Esophagus mucosa (tissue), 1 donor: ENCODE measurements around the gene PRIMA1. TPM values are rescaled to one million over a fixed set of nuclear protein-coding genes. Genes with fewer than 3 reads are reported as not detected.
A peak's percentile ranks its signal among the peaks of the same experiment; 100 is the strongest.
"Not testable (repeated sequence)": the region's sequence is repeated elsewhere in the genome, so short reads cannot be mapped to it uniquely, and the experiment has no call there.

Experiments used
- ATAC-seq: fragments of 200-7000 bp; cut with Tn5 transposase; one replicate; pipeline ENCODE4 v1.9.1; 2020
- total RNA-seq: library from RNA; stranded (reverse); gene quantifications from one replicate; pipeline ENCODE4 v1.2.4, GENCODE V29; 2023
- donor health status: DM: yes; HTN: yes; CAD: no.

Gene PRIMA1, protein sequence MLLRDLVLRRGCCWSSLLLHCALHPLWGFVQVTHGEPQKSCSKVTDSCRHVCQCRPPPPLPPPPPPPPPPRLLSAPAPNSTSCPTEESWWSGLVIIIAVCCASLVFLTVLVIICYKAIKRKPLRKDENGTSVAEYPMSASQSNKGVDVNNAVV
- total RNA-seq: 1.8 TPM

DNA sequence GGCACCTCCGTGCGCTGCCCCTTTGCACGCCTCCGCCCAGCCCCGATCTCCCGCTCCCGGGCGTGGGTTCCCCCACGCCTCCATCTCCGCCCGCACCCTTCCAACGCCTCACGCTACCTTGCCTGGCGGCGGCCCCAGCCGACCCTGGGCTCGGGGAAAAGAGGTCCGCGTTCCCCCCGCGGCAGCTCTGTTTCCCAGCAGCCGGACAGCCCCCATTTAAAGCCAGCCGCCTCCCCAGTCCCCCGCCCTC is at the start of gene PRIMA1:
PRIMA1 (minus strand) TSS at position 193 of the 250 bp plus-strand sequence. CDS start 767 bp downstream, outside the sequence.
- peak; percentile 6 for ATAC-seq

DNA sequence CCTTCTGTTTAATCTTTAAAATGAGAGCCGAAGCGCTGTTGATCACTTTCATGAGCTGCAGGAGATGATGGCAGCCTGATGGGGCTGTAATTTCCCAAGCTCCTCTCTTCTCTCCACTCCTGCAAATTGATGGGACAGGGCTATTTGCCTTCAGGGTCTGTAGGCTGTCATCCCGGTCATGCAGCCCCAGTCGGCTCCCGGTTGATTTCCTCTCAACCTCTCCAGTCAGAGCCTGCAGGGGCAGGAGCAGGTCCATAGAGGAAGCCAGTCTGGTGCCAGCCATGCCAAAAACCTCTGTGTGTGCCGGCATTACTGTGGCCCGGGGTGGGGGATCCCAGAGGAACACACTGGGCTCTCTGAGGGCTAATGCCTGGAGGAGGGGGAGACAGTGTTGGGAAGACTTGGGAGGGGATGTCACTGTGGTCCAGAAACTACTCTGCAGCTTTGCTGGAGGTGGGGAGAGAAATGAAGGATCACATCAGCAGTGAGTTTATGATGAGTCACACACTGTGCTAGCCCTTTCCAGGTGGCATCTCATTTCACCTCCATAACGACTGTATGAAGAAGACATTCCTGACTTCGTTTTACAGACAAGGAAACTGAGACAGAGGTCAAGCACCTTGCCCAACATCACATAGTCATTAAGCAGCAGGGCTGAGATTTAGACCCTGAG is 46.5 kb upstream of the PRIMA1 start:
- no peak for ATAC-seq

DNA sequence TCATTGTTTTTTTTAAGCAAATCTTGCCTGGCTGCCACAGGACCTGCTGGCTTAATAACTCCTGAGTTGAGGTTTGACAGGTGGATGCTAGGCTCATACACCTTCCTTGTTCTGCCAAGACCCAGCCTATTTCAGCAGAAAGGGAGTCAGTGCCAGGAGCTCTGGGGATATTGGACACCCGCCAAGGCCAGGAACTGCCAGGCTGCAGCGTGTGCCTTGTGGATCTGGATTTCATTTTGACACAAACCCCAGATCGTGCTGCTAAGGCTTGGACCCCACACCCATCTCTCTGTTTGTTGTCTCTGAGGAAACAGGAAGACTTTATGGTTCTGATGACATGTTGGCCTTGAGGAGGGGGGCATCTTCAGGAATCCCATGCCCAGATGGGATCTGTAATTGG is 44.4 kb upstream of the PRIMA1 start:
- ATAC-seq: peak; percentile 39

DNA sequence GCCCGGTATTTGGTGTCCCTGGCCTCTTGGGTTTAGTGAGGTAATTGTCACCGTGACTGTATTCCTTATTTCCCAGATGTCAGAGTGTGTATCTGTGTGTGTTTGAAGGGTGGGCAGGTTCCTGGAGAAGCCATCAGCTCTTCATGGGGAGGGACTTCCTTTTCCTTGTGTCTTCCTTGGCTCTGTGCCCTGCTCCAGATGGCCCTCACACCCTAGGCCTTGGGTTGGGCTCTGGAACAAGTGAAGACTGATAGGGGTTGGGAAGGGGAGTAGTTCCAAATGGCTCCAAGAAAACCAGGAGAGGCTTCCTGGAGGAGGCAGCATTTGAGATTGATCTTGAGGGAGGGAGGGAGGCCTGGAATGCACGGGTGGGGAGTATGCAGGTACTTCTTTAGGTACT is 43.8 kb upstream of the PRIMA1 start:
- ATAC-seq: no peak

DNA sequence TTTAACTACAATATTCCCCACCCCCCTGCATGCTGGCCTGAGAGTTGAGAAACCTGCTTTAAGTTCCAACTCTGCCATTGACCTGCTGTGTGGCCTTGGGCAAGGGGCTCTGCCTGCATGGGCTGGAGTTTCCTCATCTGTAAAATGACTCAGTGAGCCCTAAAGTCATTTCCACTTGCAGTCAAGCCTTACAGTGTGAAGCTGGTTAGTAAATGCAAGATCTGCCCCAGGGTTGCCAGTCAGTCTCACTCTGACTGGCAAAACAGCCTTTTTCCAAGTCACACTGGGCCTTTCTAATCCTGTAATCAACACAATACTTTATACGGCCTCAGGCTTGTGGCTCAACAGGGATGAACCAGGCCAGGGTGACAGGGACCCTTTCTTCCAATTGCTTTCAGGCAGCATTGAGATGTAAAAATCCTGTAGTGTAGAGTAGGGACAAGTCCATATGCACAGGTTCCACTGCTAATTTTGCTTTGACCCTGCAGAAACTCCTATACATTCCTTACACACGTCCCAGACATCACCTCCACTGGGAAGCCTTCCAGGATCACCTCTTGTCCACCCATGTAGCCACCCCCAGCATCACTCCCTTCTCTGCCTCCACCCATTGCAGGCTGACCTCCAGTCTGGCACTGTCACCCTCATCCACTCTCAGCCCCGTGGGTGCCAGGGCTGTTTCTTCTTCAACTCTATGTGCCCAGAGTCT is 42.6 kb upstream of the PRIMA1 start:
- no peak for ATAC-seq

DNA sequence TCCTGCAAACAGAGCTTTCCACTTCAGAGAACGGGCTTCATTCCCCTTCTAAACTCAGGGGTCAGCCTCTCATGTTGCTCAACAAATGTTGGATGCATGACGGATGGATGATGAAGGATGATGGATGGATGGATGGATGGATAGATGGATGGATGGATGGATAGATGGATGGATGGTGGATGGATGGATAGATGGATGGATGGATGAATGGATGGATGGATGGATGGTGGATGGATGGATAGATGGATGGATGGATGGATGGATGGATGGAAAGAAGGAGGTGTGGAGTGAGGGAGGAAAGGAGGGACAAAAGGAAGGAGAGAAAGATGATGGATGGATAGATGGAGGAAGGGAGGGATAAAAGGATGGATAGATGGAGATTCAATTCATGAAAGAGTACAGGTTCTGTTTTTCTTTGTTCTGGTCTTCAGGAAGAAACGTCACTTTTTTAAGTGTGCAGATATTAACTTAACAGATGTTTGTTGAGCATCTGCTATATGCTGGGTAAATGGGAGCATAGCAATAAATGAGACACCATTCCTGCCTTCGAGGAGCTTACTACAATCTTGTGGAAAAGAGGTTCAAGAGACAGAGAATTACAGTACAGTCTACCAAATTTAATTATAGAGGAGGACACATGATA is 41.7 kb upstream of the PRIMA1 start:
- no peak for ATAC-seq

DNA sequence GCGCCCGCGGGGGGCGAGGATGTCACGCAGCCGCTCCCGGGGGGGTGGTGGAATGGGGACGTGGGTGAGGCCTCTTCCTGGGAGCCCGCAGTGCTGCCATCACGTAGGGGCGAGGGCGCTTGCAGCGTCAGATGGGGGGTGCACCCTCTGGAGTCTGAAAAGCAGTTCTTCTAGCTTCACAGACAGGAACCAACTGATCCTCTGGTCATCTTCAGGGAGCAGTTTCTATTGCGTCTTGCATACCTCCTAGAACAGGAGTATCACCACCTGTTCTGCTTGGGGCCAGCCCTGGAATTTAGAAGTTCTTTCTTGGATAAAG is 36.9 kb upstream of the PRIMA1 start:
- no peak for ATAC-seq

DNA sequence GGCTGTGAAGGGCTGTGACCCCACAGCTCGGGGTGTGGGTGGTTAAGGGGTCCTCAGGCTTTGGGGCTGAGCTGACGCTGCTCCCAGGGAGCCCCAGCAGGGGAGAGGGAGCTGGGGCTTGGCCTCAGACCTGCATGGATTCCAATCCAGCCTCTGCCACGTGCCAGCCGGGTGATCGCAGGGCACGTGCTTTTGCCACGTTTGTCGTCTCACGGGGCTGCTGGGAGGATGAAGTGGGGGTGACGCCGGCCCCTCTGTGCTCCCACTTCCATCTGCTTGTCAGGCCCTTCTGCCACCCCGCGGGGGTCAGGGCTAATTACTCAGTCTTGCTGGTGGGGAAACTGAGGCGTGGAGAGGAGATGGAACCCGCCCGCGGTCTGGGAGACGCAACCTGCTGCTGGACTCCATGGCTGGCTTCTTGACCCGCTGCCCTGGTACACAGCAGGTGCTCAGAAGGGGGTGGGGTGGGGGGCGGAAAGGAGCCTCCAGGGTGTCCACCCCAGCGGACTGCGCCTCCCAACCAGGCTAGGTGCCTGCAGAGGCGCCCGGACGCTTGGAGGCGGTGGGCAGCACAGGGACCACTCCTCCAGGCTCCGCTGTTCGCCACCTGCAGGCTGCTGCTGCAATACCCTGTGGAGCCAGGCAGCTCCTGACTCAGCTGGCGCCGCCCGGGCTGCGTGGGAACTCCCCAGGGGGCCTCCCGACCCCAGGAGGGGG is 36.4 kb upstream of the PRIMA1 start:
- peak; percentile 18 for ATAC-seq

DNA sequence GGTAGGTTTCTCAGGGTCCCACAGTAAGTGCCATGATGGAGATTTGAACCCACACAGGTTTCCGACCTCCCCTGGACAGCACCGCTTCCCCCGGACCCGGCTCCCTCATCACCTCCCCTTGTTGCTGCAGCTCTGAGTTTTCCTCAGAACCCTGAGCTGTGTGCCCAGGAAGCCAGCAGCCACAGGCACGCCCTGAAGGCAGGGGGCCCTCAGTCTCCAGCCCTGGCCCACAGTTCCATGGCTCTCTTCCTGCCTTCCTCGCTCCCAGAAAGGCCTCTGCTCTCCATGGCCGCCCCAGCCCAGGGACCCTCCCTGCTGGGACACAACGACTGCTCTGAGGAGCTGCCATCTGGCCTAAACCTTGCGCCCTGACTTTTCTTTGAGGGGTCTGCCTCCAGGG is 35.8 kb upstream of the PRIMA1 start:
- ATAC-seq: no peak

DNA sequence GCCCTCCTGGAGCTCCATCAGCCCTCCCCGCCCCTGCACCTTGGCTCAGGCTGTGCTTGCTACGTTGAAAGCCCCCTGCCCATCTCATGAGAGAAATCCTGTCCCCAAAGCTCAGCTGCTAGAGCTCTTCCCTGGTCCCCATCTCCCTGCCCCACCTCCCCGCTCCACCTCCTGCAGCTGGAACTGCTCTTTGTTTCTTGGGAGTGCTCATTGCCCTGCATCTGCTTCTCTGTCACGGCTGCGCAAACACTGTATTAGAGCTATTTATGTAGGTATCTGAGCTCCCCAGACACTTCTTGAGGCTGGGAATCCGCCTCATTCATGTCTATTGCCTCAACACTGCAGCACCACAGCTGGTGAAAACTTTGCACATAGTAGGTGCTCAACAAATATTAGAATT is 32.8 kb upstream of the PRIMA1 start:
- no peak for ATAC-seq

DNA sequence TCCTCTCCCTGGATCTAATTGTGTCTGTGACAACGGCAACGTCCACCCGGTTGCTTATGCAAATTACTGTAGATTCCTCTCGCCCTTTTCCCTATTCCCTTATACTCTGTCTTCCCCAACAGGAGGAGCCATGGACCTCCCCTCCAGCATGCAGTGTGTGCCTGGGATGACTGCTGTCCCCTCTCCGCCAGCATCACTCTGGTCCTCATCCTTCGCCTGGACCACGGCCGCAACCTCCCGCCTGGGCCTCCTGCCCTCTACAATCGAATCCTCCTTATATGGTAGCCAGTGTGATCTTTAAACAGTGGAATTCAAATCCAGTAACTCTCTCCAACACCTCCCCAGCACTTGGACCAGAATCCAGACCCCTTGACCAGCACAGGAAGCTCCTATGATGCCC is 30.6 kb upstream of the PRIMA1 start:
- no peak for ATAC-seq

DNA sequence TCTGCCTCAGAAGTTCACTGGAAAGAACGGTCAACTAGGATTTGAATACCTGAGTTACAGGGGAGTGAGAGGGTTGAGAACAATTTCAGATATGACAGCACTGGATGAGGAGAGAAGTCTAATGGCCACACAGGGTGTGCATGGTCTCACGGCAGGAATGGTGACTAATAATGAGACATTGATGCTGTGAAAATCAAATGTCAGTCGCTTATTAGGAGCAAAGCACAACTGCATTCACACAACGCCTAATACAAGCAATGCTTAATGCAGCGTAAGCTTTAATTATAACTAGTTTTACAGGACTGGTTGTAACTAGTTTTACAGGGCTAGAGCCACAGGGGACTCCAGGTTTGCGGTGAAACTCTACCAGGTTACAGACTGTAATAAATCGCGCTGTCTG is 23.4 kb upstream of the PRIMA1 start:
- peak; percentile 81 for ATAC-seq

DNA sequence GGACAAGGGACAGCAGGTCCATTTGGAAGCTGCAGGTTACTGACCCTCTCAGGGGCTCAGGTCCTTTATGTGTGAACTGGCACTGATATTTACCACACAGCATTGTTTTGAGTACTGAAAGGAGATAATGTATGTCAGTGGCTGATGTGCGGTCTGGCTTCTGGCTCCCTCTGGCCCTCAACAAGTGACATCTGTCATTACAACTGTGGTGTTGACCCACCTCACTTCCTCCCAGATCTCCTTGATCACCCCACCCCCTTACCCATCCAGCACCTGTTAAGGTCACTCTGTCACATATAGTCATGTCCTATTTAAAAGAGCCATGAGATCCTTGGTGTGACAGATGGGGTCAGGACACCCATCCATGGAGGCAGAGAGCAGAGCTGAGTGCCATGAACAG is 22.7 kb upstream of the PRIMA1 start:
- no peak for ATAC-seq

DNA sequence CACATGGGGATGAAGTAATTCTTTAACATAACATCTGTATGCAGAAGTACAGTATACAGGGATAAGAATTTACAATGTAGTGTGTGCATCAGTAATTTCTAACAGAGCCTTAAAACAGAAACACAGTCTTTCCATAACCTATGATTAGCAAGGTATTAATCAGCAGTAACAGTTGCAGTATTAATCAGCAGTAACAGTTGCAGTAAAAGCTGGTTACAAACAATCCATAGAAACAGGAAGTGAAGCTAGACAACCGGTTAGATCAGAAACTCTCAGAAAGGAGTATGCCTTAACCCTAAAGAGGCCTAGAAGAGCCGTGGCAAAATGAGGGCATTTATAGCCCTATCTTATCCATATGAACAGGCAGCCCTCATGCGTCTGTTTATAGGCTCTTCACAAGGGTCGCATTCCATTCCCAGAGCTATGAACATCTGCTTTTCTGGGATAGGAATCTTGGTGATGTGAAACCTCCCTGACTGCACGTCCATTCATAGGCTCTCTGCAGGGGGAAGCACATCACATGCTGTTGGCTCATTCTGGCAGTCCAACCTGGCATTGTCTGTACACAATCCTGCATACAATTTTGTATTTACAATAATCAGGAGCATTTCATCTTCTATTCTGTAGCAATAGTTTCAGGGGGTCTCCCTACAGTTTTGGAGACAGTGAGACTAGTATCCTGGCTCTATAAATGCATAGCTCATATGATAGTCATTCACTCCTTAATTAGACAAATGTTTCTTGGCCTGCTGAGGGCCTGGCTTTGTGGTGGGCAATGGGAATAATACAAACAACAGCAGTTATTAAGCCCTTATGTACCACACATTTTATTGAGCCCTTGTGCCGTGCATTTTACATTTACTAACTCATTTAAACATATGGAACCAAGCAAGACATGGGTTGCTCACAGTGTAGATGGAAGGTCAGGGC is 21.5 kb upstream of the PRIMA1 start:
- not testable (repeated sequence) for ATAC-seq

DNA sequence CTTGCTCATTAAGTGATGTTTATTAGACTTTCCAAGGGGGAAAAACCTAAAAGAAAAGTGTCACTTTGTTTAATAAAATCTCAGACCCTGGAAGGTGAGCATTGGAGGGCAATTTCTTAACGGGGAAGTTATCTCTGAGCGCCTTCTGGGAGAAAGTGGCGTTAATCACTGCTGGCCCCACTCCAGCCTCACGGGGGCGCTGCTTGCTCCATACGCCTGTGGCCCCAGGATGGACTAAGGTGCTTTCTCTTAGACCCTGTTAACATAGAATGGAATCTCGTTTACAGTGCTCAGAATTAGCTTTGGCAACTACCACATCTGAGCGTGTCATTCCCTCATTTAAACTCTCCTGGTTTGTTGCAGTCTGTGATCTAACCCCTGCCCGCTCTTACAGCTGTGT is 16.4 kb upstream of the PRIMA1 start:
- ATAC-seq: no peak

DNA sequence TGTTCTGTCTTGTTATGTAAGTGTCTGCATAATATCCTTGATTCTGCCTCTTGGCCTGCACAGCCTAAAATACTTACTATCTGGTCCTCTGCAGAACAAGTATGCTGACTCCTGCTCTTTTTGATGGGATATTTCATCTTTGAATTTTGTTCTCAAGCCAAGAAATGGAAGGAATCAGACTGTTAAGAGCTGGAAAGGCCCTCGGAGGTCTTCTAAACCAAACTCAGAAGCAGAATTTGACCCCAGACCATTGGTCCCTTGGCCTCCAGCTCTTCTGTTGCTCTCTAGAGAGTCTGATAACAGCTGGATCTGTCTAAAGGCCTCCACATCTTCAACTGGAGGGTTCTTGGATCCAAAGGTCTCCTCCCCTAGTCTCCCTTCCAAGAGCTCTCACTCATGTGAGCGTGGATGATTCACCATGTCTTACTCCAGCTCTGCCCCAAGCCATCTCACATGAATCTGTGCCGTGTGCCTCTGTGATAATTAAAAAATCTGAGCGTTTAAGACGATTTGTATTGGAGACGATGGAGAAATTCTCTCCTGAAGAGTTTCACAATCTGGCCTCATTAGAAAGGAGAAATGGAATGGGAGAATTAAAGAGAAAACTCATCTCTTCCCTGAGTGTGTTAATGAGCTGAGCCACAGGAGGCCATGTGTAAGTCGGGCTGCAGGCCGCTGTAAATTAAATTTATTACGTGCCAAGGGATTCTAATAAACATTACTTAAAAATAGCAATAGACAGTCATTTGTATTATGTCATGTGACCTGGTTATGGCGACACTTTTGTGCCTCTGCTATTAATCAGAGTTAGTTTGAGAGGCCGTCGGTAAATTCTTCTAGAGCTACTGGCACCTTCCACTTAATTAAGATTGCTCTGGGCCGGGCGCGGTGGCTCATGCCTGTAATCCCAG is 15.4 kb upstream of the PRIMA1 start:
- ATAC-seq: no peak

DNA sequence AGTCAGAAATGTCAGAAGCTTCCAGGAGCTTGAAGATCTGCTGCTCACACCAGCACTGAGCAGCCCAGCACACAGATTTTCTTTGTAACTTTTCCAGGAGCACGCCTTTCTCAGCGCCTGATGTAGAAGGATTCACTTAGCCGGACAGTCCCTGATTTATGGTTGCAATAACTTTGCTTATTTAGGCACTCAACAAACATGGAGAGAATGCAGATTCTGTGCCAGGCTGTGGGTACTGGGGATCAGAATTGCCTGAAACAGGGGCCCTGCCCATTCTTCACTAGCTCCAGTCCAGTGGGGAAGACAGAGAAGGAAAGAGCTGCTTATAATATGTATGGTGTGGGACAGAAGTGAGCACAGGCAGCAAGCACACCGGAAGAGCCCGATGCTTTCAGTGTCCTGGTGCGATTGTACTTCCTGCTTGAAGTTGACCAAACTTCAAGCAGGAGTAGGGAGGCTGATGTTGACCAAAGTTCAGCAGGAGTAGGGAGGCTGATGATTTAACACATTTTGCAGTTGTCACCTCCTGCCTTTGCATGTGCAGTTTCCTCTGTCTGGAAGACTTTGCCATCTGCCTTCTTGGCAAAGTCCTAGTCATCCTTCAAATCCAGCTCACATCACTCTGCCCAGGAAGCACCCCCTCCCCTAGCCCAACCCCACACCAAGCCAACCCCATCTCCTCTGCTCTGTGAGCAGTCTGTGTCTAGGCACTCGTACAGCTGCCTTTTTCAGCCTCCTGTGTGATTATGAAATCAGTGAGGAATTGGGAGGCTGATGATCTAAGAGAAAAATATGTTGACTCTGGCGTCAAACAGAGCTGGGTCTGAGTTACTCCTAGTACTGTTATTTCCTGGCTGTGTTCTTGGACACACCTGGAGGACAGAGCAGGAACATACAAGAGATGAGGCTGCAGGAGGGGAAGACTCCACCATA is 12.0 kb upstream of the PRIMA1 start:
- peak; percentile 48 for ATAC-seq

DNA sequence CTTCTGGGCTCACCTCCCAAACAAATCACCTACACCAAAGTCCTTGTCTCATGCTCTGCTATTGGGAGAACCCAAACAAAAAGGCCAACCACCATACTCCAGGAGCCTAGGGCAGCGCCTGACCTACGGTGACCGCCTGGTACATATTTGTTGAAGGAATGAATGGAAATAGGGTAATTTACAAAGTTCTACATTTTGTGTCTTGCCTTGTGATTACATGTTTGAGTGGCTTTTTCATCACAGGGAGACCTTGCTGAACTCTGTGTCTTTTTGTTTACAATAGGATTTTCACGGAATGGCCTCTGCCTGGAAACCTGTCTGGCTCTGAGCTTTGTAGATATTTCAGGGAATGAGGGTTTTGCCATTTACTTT is 11.3 kb upstream of the PRIMA1 start:
- no peak for ATAC-seq

DNA sequence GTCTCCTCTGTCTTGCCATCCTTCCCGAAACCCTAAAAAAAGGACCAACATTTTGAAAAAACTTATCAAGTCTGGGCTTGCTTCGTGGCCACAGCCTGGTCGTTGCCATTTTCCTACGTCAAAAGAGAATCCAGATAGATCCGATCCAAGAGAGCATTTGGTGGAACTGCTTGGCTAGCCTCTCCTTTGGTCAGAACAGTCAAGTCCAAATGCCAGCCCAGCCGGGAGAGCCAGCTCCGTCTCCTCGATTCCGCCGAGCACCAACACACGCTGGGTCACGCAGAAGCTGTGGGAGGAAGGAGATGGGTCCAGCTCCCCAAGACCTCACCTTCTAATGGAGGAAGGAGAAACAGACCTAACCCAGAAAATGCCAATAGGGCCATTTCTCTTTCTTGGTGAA is 9.3 kb upstream of the PRIMA1 start:
- no peak for ATAC-seq

DNA sequence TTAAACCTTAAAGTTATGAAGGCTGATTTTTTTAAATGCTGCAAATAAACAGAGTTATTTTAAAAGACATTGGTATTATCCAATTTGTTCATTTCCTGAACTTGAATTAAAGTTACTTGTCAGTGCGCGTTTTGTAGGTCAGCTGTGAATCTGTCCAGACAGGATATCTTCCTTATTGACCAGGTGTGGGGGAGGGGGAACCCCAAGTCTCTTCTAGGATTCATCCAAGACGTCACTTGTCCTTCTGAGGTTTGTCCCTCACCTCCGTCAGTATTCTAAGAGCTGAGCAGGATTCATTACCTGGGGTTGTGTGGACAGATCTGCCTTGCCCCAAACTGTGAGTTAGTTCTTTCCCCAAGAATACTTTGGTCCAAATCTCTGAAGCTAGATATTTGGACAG is 8.8 kb upstream of the PRIMA1 start:
- ATAC-seq: no peak
